ENCODE measurements around the gene RASAL2. TPM values are rescaled to one million over a fixed set of nuclear protein-coding genes. Genes with fewer than 3 reads are reported as not detected.

RASAL2 gene
- total and polyA plus RNA-seq, 9 of the 15 experiments (the other 6 are each of a cell fraction or from before 2014, with no cell fraction given) = 0.13 to 1.0 (median 0.62) TPM

DNA sequence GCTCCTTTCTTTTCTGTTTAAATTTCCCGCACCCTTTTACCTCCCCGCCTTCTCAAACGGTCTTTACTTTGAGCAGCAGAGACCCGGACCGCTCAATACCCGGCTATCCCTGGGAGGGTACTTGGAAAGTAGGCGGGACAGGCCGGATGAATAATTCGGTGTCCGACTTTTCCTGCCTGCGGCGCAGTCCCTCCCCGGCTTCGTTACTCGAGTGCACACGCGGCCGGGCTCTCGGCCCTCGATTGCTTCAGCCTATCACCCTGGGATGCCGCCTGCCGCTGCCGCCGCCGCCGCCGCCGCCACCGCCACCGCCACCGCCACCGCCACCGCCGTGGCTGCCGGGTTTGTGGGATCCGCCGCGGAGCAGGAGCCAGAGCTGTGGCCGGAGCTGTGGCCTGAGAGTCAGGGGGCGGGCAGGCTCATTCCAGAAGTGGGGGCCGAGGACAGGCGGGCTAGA, 382 bp upstream of the RASAL2 start (continued):
- TF ChIP-seq, protein P1, sequence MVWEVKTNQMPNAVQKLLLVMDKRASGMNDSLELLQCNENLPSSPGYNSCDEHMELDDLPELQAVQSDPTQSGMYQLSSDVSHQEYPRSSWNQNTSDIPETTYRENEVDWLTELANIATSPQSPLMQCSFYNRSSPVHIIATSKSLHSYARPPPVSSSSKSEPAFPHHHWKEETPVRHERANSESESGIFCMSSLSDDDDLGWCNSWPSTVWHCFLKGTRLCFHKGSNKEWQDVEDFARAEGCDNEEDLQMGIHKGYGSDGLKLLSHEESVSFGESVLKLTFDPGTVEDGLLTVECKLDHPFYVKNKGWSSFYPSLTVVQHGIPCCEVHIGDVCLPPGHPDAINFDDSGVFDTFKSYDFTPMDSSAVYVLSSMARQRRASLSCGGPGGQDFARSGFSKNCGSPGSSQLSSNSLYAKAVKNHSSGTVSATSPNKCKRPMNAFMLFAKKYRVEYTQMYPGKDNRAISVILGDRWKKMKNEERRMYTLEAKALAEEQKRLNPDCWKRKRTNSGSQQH (CRISPR knock-in tag; IDR thresholded peaks at IDR 0.05) = 0 out of 2 replicates have a peak, but pooled peaks have one; percentile 20
- no peak for TF ChIP-seq SP2 (IDR thresholded peaks at IDR 0.05; ENCODE audit: extremely low read depth, low read depth, low read length, poor library complexity, severe bottlenecking)
- TF ChIP-seq ZNF197 (CRISPR knock-in tag; IDR thresholded peaks at IDR 0.05; ENCODE audit: low read depth) = no peak
- TF ChIP-seq, protein P2, sequence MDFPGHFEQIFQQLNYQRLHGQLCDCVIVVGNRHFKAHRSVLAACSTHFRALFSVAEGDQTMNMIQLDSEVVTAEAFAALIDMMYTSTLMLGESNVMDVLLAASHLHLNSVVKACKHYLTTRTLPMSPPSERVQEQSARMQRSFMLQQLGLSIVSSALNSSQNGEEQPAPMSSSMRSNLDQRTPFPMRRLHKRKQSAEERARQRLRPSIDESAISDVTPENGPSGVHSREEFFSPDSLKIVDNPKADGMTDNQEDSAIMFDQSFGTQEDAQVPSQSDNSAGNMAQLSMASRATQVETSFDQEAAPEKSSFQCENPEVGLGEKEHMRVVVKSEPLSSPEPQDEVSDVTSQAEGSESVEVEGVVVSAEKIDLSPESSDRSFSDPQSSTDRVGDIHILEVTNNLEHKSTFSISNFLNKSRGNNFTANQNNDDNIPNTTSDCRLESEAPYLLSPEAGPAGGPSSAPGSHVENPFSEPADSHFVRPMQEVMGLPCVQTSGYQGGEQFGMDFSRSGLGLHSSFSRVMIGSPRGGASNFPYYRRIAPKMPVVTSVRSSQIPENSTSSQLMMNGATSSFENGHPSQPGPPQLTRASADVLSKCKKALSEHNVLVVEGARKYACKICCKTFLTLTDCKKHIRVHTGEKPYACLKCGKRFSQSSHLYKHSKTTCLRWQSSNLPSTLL (IDR thresholded peaks at IDR 0.05) = no peak
- no peak for TF ChIP-seq C11orf30 (IDR thresholded peaks at IDR 0.05; ENCODE audit: low read depth)
- TF ChIP-seq, protein P3, sequence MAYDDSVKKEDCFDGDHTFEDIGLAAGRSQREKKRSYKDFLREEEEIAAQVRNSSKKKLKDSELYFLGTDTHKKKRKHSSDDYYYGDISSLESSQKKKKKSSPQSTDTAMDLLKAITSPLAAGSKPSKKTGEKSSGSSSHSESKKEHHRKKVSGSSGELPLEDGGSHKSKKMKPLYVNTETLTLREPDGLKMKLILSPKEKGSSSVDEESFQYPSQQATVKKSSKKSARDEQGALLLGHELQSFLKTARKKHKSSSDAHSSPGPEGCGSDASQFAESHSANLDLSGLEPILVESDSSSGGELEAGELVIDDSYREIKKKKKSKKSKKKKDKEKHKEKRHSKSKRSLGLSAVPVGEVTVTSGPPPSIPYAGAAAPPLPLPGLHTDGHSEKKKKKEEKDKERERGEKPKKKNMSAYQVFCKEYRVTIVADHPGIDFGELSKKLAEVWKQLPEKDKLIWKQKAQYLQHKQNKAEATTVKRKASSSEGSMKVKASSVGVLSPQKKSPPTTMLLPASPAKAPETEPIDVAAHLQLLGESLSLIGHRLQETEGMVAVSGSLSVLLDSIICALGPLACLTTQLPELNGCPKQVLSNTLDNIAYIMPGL (CRISPR knock-in tag; IDR thresholded peaks at IDR 0.05) = no peak
- TF ChIP-seq HLTF (IDR thresholded peaks at IDR 0.05) = no peak
- TF ChIP-seq DPF2 (IDR thresholded peaks at IDR 0.05) = no peak
- no peak for TF ChIP-seq SRSF7 (optimal IDR thresholded peaks at IDR 0.05; ENCODE audit: low read depth, low read length)
- TF ChIP-seq CSDE1 (IDR thresholded peaks at IDR 0.05) = no peak
- no peak for TF ChIP-seq ZNF232 (CRISPR knock-in tag; IDR thresholded peaks at IDR 0.05)
- TF ChIP-seq ZNF696 (CRISPR knock-in tag; conservative IDR thresholded peaks at IDR 0.05) = no peak
- TF ChIP-seq TSC22D4 (tag; IDR thresholded peaks at IDR 0.05) = no peak
- TF ChIP-seq, protein P4, sequence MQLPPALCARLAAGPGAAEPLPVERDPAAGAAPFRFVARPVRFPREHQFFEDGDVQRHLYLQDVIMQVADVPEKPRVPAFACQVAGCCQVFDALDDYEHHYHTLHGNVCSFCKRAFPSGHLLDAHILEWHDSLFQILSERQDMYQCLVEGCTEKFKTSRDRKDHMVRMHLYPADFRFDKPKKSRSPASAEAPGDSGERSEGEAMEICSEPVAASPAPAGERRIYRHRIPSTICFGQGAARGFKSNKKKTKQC (CRISPR knock-in tag; IDR thresholded peaks at IDR 0.05) = peak; percentile 30; the same call in 1 of the 2 replicates
- no peak for TF ChIP-seq MEIS2 (IDR thresholded peaks at IDR 0.05; ENCODE audit: partially characterized antibody)
- TF ChIP-seq, protein P5, sequence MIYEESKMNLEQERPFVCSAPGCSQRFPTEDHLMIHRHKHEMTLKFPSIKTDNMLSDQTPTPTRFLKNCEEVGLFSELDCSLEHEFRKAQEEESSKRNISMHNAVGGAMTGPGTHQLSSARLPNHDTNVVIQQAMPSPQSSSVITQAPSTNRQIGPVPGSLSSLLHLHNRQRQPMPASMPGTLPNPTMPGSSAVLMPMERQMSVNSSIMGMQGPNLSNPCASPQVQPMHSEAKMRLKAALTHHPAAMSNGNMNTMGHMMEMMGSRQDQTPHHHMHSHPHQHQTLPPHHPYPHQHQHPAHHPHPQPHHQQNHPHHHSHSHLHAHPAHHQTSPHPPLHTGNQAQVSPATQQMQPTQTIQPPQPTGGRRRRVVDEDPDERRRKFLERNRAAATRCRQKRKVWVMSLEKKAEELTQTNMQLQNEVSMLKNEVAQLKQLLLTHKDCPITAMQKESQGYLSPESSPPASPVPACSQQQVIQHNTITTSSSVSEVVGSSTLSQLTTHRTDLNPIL (CRISPR knock-in tag; IDR thresholded peaks at IDR 0.05) = no peak
- TF ChIP-seq, protein P6, sequence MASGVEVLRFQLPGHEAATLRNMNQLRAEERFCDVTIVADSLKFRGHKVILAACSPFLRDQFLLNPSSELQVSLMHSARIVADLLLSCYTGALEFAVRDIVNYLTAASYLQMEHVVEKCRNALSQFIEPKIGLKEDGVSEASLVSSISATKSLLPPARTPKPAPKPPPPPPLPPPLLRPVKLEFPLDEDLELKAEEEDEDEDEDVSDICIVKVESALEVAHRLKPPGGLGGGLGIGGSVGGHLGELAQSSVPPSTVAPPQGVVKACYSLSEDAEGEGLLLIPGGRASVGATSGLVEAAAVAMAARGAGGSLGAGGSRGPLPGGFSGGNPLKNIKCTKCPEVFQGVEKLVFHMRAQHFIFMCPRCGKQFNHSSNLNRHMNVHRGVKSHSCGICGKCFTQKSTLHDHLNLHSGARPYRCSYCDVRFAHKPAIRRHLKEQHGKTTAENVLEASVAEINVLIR (CRISPR knock-in tag; IDR thresholded peaks at IDR 0.05) = no peak
- TF ChIP-seq ELF4 (CRISPR knock-in tag; IDR thresholded peaks at IDR 0.05) = no peak
- TF ChIP-seq, protein P7, sequence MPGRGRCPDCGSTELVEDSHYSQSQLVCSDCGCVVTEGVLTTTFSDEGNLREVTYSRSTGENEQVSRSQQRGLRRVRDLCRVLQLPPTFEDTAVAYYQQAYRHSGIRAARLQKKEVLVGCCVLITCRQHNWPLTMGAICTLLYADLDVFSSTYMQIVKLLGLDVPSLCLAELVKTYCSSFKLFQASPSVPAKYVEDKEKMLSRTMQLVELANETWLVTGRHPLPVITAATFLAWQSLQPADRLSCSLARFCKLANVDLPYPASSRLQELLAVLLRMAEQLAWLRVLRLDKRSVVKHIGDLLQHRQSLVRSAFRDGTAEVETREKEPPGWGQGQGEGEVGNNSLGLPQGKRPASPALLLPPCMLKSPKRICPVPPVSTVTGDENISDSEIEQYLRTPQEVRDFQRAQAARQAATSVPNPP (IDR thresholded peaks at IDR 0.05; ENCODE audit: borderline replicate concordance, insufficient read depth, insufficient read length) = no peak
- TF ChIP-seq POLR2H (tag; IDR thresholded peaks at IDR 0.05; ENCODE audit: low read depth) = no peak

Data from K562 (cell line).